ENCODE results near the gene TNPO1. TPM values are rescaled to one million over a fixed set of nuclear protein-coding genes. Genes with fewer than 3 reads are reported as not detected.

Gene TNPO1
- total RNA-seq, 1 donor from 2014 or later: 107 TPM

GRCh38 chr5:72850113-72850512 is 33.7 kb downstream of the TNPO1 start:
- no peak for DNase-seq (ENCODE audit: low spot score)

DNA sequence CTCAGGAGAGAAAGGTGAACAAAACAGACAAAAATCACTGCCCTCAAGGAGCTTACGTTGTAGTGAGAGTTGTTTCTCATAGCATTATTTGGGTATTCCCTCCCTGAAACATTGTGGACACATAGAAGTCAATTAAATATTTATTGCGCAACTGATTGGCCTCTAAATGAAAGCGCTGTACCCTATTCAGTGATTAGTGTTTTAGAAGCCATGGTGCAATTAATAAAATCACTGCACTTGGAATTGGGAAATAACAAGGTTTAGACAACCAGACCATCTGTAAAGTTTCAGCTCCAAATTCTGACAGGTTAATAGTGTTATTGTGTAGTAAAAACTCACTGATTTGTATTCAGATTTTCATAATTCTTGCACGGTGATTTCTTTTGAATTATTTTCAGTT is 35.9 kb downstream of the TNPO1 start:
- no peak for DNase-seq (ENCODE audit: low spot score)

DNA sequence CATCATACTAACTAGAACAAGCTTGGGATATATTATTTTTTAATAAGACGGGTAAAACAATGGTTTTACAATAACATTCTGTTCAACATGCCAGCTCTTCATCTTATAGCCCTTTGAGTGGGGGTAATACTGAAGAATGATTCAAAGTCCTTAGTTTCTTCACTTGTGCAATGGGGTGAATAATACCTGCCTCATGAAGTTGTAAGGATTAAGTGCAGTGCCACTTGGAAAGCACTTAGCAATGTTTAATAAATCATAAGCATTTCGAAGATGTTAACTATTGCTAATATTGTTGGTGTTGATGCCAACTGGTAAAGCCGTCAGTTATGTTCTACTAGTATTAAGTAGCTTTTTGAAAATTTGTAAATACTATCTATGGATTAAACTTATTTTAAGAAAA is 38.0 kb downstream of the TNPO1 start:
- no peak for DNase-seq (ENCODE audit: low spot score)

- no peak for DNase-seq (ENCODE audit: low spot score)
Observed at GRCh38 chr5:72855821-72856220, 39.4 kb downstream of the TNPO1 start.

GRCh38 chr5:72857396-72857795 is 40.9 kb downstream of the TNPO1 start:
- DNase-seq (ENCODE audit: low spot score): no peak

DNA sequence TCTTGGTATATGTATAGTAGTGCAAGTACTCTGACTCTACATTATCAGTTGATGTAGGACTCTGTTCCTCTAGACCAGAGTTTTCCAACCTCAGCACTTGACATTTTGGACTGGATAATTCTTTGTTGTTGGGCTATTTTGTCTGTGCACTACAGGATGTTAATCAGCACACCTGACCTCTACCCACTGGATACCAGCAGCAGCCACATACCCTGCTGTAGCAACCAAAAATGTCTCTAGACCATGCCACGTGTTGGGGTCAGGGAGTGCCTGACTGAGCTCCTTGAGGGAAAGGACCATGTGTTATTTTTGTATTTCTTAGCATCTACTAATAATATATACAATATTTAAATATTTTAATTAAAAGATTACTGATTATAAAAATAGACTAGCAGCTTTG is 42.7 kb downstream of the TNPO1 start:
- DNase-seq (ENCODE audit: low spot score): no peak

DNA sequence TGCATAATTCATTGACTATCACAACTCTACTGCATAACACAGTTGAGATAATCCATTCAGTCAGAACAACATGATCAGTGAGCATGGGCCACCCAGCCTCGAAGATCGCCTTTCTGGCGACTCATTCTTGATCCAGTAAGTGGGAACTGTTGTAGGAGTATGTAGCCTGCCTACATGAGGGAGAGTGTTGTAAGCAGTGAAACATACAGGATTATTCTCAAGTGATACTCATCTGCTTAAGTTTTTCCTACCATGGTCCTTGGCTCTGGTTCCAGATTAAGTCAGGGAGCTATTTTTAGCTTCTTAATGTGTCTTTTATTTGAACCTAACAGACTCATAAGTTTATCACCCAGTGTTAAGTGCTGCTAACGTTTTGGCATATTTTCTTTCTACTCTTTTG is 44.0 kb downstream of the TNPO1 start:
- DNase-seq (ENCODE audit: low spot score): no peak

GRCh38 chr5:72871366-72872024 is 55.0 kb downstream of the TNPO1 start:
- no peak for DNase-seq (ENCODE audit: low spot score)

- no peak for DNase-seq (ENCODE audit: low spot score)
Observed at GRCh38 chr5:72878854-72879253, 62.4 kb downstream of the TNPO1 start.

DNA sequence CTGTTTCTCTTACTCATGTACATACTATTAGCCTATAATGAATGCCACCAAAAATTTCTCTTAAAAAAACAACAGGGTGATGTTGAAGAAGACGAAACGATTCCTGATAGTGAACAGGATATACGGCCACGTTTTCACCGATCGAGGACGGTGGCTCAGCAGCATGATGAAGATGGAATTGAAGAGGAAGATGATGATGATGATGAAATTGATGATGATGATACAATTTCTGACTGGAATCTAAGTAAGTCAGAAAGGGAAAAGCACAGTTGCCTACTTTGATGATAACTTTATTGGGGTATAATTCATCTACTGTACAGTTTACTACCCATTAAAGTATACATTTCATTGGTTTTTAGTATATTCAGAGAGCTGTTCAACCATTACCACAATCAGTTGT is 66.5 kb downstream of the TNPO1 start:
- DNase-seq (ENCODE audit: low spot score): no peak

DNA sequence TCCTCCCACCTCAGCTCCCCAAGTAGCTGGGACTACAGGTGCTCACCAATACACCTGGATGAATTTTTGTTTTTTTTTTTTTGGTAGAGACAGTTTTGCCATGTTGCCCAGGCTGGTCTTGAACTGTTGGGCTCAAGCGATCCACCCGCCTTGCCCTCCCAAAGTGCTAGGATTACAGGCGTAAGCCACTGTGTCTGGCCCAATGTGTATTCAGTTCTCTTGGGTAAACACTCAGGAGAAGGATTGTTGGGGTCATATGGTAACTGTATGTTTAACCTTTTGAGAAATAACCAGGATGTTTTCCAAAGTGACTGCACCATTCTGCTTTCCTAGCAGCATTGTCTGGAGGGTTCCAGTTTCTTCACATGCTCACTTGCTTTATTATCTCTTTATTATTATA is 67.4 kb downstream of the TNPO1 start:
- DNase-seq (ENCODE audit: low spot score): no peak

DNA sequence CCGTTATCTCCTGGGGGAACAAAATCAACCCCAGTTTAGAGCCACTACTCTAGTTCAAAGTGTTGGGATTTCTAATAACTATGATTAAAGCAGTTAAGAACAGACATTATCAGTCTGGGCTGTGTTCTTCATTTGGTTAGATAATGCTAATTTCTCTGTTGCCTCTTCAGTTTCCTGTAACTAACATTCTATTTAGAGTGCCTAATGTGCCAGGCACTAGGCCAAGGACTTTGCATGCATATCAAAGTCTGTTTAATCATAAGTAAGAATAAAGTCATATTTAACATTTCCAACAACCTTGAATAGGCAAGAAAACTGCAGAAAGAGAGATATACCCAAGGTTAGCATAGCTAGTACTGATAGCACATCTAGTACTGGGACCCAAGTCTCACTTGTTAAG is 68.4 kb downstream of the TNPO1 start:
- DNase-seq (ENCODE audit: low spot score): no peak

DNA sequence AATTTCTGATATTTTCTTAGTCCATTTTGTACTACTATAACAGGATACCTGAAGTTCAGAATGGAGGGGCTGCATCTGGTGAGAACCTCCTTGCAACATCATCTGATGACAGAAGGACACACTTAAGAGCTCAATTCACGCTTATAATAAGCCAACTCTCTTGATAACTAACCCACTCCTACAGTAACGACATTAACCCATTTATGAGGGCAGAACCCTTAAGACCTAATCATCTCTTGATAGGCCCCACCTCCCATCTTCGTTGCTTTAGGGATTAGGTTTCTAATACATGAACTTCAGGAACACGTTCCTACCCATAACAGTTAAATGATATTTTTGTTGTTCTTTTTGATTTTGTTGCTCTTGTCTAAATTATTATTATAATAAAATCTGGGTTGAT is 69.4 kb downstream of the TNPO1 start:
- DNase-seq (ENCODE audit: low spot score): no peak

GRCh38 chr5:72888595-72888994 is 72.1 kb downstream of the TNPO1 start:
- DNase-seq (ENCODE audit: low spot score): no peak

- DNase-seq (ENCODE audit: low spot score): no peak
Observed at GRCh38 chr5:72889324-72889723, 72.9 kb downstream of the TNPO1 start.

DNA sequence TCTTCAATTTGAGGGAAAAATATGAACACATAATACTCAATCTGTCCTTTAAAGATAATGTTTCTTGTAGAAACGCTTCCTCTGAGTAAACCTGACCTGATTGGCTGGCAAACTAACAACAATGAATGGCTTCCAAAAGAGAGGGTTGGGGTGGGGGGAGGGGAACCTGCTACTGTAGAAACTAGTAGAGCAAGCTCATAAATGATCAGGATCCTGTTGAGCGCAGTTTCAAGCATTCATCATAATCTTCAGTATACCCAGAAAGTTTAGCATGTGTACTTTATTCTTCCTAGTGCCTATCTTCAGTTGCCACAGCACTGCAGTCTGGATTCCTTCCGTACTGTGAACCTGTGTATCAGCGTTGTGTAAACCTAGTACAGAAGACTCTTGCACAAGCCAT is 76.4 kb downstream of the TNPO1 start:
- DNase-seq (ENCODE audit: low spot score): no peak

DNA sequence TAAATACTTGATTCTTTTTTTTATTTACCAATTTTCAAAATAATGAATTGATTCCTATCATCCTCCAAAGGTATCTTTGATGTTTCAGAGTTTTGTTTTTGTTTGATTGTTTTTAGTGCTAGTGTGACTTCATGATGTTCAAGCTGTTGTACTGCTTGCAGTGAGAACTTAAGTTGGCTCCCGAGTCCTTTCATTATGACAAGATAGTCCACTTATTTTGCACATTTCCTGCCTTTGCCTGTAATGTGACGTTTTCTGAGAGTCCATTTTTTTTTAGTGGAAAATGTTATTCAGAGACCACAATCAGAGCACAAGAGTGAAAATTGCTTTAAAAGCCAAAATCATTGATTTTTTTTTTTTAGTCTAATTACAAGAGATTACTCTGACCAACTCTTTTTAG is 79.3 kb downstream of the TNPO1 start:
- DNase-seq (ENCODE audit: low spot score): no peak

DNA sequence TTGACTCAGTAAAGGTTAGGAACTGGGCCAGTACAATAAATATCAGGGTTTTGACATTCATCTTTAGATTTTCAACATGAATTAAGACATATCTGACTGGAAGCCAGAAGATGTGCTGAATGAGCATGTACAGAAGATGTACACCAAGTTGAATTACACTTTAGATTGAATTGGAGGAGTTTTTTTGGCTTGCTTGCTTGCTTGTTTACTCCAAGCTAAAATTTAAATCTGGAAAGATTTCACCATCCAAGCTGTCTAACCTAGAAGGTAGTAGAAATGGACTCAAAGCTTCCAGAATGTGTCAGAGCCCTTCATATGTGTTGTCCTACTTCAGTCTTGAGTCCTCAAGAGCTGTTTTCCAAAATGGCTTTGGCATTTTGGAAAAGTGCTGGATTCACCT is 90.3 kb downstream of the TNPO1 start:
- DNase-seq (ENCODE audit: low spot score): no peak

DNA sequence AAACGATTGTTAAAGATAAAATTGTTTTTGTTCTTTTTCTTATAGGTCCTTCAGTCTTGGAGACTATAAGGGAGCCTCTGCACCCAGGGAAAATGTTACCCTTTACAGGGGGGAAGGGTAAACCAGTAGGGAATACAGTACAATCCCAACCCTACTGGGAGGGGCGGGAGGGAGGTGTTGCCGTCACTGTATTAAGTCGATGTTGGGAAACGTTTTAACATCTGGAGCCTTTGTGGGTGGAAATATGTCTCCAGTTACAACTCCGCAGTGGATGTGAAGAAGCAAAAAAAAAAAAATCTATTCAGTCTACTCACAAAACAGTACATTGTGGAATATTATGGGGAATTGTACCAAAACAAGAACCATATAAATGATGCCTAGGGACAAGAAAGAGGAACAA is 92.2 kb downstream of the TNPO1 start:
- no peak for DNase-seq (ENCODE audit: low spot score)

DNA sequence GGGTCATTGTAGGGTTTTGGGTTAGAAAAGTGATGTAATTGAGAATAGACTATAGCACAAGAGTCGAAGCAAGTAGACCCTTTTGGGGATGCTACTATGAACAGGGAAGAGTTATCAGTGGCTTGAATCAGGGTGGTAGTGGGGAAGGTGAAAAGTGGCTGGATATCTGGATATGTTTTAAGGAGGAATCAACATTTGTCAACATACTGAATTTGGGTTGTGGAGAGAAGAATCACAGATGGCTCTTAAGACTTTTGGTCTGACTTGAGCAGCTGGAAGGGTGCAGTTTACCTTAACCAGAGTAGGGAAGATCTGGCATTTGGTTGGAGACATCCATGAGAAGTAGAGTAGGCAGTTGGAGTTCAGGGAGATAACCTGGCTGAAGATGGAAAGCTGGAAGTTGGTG is 100.9 kb downstream of the TNPO1 start:
- DNase-seq (ENCODE audit: low spot score): no peak

GRCh38 chr5:72920690-72921502 is 104.4 kb downstream of the TNPO1 start:
- DNase-seq (ENCODE audit: low spot score): no peak

DNA sequence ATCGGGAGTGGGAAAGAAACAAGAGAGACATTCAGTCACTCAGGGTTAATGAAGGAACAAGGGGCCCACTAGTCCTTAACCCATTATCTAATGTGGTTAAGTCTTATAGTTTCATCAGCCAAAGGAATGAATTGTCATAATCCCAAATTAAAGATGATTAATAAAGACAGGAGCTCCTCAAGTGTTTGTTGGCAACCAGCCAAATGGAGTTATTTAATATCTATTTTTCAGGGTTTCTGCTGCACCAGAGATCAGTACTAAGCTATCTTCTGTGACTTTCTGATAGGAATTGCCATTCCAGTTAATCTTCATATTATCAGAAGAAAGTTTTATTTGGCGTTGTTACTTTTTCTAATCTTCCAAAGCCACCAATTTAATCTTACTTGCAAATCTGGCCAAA is 105.4 kb downstream of the TNPO1 start:
- DNase-seq (ENCODE audit: low spot score): no peak

- DNase-seq (ENCODE audit: low spot score): no peak
Observed at GRCh38 chr5:72922422-72922821, 106.0 kb downstream of the TNPO1 start.

All from mesenteric fat pad (tissue), 1 donor.